GM21528 (cell line): ENCODE data around the gene DVL1.

Experiments used
- ATAC-seq: cut with Tn5 transposase; IDR thresholded peaks from one replicate; pipeline ENCODE4 v1.9.1; 2021; ENCODE audit warnings: mild to moderate bottlenecking, moderate library complexity; ENCODE audit not compliant: unreplicated experiment, low FRiP score

DVL1 gene

DNA sequence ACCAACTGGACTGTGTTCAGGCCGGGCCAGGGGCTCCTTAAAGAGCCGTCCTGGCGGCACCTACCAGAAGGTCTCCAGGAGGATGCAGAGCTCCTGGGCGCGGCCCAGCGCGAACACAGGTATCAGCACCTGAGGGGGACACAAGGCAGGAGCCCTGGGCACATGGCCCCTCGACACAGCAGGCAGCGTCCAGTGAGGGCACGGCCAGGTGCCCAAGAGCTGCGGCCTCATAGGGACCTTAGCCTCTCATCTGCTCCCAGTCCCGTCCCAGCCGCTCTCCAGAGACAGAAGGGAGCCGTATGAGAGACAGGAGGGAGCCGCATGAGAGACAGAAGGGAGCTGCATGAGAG is 35.0 kb downstream of the DVL1 start:
- no peak for ATAC-seq

DNA sequence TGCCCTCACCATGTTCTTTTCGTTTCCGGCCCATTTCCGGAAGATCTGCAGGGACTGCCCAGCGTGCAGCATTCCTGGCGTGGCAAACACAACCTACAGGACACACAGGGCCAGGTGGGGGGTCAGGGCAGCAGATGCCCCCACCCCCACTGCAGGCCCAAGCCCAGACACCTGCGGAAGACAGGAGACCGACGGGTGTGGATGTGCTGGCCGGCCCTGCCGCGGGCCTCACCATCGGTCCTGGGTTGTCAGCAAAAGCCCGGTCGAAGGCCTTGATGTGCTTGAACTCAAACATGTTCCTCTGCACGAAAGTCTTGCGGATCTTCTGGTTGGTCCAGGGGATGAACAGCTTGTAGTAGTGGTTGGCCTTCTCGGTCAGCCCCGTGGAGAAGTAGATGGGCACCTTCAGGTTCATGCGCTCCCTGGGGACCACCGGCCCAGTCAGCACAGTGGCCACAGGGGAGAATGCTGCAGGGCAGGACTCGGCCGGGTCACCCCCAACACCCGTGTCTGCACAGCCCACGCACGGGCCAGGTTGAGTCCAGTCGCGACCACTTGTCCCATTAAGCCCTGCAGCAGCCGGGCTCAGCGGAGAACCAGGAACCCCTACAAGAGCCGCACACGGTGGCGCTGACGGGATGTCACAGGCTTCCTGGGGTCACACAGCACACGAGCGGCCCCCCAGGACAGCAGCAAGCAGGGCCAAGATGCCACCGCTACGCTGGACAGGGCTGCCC is 35.5 kb downstream of the DVL1 start:
- ATAC-seq = no peak

DNA sequence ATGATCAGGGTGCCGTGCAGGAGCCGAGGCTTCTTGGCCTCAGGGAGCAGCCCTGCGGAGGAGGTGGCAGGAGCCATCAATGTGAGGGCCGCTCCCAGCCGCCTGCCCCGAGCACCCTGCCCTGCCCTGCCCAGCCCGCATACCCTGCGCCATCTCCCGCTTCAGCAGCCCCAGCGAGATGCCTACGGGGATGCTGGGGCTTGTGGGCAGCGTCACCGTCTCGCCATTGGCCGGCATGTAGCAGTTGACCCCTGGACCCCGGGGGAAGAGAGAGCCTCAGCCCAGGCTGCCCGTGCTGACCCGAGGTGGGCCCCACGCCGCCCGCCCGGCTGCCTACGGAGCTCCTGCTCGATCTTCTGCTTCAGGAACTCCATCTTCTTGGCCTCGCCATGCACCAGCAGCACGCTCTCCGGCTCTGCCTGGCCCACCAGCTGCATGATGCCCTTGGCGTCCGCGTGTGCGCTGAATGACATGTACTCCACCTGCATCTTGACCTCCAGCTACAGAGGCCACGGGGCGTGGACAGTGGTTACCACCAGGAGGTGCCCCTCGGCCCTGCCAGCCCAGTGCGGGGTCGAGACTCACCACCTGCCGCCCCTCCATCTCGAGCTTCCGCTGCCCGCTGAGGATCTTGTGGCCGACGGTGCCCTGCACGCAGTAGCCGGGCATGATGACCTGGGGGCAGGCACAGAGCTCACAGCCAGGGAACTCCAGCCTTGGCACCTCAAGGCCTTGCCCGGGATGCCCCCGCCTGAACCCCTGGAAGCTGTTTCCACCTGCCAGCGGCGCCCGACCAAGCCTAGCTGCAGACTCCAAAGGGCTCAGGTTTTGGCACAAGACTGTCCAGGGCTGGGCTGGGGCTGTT is 36.5 kb downstream of the DVL1 start:
- ATAC-seq = no peak

DNA sequence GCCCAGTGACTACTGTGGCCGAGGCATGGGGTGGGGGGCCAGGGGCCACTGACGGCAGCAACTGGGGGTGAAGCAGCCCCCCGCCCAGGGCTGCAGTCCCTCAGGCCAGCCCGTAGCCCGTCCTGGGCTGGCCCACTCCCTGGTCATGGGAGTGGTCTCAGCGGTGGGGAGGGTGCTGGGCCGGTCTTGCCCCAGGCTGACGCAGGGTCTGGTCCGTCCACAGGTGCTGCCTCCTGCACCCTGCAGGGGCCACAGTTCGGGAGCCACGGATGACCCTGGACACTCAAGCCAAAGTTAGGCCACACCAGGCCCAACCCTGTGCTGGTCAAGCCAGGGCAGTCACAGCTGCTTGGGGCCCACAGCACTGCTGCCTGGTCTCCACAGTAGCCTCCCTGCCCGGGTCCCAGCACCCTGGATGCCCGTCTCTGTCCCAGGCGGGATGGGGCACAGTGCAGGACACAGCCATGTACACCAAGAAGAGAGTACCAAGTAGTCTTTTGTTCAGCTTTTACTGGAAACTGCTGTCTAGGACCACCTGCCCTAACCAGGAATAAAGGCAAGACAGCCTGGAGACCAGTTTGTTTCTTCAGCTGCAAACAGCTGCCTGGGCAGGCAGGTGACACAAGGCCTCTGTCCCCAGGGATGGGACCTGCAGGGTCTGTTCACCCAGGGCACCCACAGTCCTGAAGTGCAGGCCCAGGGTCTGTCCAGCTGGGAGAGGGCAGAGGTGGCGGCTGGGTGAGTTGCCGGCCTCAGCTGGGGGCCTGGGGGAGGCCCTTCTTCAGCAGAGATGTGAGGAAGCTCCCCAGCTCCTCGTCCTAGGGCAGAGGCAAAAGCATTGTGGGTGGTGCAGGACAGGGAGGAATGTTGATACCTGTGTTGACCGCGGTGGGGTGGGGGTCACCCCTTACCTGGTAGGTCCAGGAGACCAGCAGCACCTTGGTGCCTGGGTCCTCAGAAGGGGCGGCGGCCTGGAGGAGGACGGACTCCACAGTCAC is 37.8 kb downstream of the DVL1 start:
- no peak for ATAC-seq

DNA sequence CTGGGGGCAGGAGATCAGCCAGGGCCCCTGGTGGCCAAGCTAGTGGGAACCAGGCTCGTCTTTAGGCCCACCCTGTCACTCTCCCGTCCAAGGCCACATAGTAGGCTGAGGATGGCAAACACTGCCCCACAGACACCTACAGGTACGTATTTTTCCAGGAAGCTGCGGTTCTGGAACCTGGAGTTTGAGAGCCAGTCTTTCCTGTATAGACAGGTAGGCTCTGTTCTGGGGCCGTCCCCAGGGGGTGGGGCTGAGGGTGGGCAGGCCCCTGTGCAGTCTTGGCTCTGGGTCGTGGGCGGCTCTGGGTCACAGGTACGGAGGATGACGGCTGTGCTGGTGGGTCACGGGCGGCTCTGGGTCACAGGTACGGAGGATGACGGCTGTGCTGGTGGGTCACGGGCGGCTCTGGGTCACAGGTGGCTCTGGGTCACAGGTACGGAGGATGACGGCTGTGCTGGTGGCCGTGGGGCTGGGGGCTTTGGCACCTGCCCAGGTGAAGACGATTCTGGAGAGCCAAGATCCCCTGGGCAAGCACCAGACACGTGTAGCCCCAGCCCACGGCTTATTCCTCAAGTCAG is 38.7 kb downstream of the DVL1 start:
- ATAC-seq = no peak

DNA sequence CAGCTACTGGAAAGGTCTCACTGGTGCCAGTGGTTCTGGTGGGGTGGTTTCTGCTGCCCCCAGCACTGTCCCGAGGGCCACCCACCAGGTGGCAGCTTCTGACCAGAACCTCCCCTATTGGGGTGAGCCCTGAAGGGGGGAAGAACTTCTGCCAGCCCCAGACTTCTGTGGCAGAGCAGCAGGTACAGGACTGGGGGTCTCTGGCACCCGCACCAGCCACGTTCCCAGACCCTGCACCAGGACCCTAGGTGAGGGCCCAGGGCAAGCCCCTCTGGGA is 39.2 kb downstream of the DVL1 start:
- no peak for ATAC-seq

DNA sequence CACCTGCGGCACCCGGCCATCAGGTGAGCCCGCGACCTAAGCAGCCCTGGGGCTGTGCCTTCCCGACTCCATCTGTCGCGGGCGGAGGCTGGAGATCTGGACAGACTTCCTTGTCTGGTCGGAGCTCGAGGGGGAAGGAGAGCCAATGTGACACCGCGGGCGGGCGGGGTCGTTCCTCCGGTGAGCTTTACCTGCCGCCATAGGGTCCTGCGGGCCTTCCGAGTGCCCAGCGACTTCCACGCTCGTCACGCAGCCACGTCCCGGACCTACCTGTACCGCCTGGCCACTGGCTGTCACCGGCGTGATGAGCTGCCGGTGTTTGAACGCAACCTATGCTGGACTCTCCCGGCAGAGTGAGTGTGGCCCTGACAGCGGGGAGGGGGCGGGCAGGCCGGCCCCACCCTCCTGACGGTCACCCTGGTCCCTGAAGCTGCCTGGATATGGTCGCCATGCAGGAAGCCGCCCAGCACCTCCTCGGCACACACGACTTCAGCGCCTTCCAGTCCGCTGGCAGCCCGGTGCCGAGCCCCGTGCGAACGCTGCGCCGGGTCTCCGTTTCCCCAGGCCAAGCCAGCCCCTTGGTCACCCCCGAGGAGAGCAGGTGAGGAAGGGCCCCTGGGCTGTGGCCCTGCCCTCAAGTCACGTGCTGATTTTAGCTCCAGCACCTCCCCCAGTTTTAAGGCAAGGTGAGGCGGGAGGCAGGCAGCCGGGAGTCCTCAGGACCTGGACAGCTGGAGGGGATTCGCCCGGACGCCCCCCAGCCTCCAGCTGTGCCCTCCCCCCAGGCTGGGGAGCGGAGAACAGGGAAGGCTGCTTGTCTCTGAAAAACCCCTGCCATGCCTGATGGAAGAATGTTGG is 39.7 kb downstream of the DVL1 start:
- no peak for ATAC-seq

DNA sequence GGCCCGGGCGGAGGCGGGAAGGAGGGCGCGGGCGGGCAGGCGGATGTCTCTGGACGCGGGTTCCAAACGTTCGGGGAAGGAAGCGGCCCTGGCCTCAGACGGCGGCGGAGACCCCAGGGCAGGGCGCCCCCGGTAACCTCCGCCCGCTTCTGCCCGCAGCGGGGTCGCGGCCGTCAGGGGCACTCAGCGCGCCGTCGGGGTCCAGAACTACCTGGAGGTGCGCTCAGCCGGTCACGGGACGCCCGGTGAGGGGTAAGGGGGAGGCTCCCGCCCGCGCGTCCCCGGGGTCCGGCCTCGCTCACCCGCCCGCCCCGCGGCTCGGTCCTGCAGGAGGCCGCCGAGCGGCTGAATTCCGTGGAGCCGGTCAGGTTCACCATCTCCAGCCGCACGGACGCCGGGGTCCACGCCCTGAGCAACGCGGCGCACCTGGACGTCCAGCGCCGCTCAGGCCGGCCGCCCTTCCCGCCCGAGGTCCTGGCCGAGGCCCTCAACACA is 40.4 kb downstream of the DVL1 start:
- ATAC-seq = peak; percentile 0

DNA sequence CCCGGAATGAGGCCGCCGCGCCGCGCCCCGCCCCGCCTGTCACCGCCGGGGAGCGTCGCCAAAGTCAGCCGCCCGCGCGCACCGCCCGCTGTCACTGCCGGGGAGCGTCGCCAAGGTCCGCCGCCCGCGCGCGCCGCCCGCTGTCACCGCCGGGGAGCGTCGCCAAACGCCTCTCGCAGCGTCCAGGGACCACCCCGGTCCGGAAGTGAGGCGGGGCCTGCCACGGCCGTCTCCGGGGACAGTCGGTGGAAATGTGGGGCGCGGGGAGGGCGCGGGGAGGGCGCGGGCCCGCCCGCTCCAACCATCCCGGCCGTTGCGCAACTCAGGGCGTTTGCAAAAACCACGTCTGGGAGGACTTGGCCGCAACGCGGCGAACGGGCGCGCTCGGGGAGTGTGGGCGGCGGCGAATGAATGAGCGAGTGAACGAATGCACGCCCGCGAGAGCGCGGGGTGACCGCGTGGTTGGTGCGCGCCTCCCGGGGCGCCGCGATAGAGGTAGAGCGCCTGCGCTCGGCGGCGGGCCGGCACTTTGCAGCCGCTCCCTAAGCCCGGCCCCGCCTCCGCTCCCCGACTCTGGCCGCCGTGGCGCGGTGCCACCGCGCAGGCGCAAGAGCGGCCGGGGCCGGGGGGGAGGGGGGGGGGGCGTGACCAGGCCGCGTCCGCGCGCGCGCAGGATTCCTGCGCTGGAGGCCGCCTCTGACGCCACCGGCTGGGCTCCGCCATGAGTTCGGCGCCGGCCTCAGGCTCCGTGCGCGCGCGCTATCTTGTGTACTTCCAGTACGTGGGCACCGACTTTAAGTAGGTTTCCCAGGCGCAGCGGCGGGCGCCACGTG is 41.1 kb downstream of the DVL1 start, which contains the start of the genes ACAP3 and PUSL1:
TSS of gene ACAP3 (minus strand) at position 8 of the 833 bp plus-strand sequence. CDS start 115 bp downstream, outside the sequence.
TSS of gene PUSL1 (plus strand) at position 675 of the 833 bp plus-strand sequence. CDS start at position 722, 47 bp downstream.
- peak; percentile 53 for ATAC-seq

DNA sequence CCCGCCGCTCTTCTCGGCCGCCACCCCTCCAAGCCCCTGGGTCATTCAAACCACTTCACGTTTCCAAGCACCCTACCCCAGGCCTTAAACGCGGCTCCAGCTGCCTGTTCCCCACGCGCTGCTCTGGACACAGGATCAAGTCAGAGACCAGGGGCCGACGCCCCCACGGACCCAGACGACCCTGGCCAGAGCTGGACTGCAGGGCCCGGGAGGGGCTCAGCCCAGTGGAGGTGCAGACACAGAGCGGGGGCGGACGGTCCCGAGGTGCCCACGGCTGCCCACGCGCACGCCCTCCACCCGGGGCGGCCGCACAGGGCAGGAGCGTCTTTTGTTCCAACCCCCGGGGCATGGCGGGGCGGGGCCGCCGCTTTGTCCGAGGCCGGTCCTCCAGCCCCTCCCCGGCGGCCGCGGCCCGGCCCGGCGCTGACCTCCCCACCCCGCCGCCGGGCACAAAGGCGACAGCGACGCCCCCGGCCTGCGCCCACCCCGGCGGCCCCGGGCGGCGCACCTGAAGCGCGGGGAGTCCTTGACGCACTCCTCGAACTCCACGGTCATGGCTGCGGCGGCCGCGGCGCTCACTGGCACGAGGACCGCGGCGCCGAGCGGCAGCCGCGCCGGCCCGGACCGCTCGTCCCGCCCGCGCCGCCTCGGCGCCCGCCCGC is 41.8 kb downstream of the DVL1 start:
- ATAC-seq = peak; percentile 6

DNA sequence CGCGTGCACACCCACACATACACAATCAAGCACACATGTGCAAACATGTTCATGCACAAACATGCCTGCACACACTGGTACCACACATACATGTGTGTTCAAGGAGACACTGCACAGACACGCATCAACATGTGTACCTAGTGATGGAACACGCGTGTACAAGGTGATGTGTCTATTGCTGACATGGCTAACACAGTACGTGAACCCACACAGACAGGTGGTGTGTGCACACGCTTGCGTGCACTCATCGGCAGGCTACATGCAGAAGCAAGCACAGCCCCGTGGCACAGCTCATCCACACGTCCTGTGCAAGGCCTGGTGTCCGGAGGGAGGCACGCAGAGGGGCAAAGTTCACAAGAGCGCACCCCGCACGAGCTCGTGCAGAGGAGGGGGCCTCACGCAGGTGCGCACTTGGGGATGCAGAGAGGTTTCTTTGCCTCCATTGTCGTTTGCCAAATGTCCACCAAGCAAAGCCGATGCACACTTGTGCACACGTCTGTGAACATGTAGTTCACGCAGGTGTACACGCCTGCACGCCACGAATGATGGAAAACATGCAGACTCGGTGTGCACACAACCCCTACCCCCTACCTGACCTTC is 42.5 kb downstream of the DVL1 start:
- ATAC-seq = no peak

DNA sequence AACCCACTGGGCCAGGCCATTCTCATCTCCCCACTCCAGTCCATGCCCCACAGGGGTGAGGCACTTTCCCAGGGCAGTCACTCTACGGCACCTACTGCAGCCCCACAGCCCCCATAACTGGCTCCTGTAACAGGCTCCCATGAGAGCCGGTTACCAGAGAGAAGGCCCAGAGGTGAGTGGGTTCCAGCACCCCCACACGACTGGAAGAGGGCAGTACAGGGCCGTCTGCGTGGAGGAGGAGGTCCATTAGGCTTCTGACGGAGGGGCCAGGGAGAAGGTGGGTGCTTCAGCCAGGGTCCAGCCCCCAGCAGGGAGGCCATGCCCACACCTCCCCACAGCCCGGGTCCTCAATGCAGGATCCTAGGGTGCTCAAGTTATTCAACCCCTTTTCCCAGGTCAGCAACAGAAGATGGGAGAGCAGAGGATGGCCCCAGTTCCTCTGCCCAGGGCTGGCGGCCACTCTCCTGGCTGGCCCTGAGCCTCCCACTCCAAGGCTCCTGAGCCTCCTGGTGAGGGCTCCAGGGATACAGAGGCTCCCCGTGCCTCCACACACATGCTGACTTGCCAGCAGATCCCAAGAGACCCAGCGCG is 43.1 kb downstream of the DVL1 start:
- no peak for ATAC-seq

DNA sequence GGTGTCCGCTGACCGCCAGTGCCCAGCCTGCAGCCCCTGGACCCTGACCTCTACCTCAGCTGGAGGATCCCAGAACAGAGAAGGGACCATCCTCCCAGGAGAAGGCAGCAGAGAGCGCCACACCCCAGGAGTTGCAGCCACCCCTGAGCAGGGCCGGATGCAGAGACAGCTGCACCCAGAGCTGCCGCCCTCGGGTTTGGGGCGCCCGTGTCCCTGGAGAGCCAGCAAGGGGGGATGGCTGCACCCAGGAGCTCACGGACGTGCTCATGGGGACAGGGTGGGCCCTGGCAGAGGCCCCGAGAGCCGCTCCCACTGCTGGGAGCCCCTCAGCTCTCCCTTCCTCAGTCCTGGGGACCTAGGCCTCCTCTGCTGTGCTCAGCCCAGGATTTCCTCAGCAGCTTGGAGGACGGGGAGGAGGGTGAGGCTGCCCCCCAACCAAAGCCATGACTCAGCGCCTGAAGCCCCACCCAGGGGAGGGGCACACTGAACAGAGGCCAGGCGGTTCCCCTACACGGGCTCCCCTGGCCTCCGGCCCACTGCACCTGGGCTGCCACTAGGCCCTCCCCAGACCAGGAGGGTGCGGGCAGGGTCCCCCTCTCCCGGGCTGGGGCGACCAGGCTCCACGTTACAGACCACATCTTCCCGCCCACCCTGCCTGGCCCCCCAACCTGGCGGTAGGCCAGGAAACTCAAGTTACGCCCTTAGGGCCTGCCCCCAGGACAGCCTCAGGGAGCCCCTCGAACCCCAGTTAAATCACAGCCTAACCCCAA is 43.7 kb downstream of the DVL1 start:
- ATAC-seq = no peak

DNA sequence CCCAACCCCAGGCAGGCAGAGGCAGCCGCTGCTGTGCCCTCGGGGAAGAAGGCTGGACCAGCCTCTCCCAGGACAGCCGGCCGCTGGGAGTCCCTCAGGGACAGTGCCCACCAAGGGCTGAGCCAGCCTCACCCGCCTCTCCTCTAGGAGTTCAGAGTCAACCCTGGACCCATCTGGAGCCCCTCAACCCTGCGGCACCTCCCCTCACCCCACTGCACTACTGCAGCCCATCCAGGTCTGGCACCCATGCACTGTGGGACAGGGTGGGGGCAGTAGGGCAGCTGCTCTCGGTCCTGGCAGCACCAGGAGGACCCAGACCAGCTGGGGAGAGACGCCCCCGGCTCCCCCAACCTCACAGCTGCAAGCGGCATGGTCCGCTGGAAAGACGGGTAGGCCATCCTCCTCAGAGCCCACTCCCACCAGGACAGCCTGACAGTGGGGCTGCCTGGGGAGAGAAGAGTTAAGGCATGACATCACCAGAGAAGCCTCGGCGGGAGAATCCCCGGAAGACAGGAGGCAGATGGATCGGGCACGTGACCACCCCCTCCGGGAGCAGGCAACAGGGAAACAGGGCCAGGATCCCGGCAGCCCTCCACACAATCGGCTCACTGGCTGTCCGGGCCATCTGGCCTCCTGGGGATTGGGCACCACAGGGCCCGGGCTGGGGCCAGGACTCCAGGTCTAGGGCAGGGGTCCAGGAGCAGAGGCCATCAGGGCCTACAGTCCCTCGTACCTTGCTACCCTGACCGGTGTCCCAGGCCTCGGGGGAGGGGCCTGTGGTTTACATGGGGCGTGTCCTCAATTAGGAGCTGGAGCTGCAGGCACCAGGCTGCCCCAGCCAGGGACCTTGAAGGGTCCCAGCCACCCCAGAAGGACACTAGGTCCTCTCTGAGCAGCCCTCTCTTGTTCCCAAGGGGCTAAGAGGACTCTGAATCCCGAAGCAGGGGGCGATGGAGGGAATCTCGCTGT is 44.6 kb downstream of the DVL1 start:
- no peak for ATAC-seq

DNA sequence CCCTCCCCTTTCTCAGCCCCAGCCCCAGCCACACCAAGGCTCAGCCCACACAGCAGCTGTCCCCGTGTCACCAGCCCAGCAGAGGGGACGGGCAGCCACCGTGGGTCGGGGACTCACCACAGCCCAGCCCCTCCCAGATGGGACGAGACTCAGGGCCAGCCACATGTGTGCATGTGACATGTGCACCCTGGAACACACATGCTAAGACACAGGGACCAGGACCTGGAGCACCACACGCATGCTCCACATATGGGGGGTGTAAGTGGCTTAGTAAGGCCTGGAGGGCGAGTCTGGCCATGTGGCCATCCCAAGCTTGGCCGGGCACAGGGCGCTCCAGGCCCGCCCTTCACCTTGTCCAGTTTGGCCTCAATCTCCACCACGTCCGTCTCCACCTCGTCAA is 45.5 kb downstream of the DVL1 start:
- ATAC-seq = no peak
